NCI-H446 treated with DMSO at 0.1 percent for 48 hours (cell line): Measurements from ENCODE around the gene ZNF217.
"Not testable (repeated sequence)": the region's sequence is repeated elsewhere in the genome, so short reads cannot be mapped to it uniquely, and the experiment has no call there.

ENCODE experiments used
- DNase-seq: peaks from one replicate; lab custom pipeline; 2025; lab: John Stamatoyannopoulos, UW

The ZNF217 gene

GRCh38 chr20:53621482-53622246, 28.0 kb upstream of the ZNF217 start:
- peak; percentile 83 for DNase-seq

DNA sequence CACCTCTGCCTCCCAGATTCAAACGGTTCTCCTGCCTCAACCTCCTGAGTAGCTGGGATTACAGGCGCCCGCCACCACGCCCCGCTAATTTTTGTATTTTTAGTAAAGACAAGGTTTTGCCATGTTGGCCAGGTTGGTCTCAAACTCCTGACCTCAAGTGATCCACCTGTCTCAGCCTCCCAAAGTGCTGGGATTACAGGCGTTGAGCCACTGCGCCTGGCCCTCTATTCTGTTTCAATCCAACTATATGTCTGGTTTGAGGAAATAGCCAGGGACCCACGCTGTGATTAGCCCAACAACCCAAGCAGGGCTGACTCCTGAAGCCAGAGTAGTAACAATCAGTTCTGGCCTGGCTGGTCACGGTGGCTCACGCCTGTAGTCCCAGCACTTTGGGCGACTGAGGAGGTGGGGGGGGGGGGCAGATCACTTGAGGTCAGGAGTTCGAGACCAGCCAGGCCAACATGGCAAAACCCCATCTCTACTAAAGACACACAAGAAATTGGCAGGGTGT, 24.9 kb upstream of the ZNF217 start:
- DNase-seq = not testable (repeated sequence)

GRCh38 chr20:53617791-53618489, 24.3 kb upstream of the ZNF217 start:
- no peak for DNase-seq

GRCh38 chr20:53616489-53616888, 22.9 kb upstream of the ZNF217 start:
- not testable (repeated sequence) for DNase-seq

DNA sequence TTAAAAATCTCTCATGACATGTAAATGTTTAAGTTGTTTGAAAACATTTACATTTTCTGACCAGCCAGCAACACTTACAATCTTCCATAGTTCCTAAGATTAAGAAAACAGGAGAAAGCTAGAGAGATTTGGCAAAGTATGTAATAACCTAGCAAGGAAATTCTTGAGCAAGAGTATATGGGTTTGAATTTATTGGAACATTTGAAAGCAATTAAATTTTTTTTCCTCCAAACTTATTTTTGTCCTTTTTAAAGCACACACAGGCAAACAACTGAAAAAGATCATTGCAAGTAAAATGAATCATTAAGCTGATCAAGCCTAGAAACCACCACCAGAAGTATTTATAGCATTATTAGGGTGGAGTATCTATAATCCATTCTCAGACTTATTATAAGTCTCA, 20.1 kb upstream of the ZNF217 start:
- DNase-seq = no peak

- not testable (repeated sequence) for DNase-seq
Measured at GRCh38 chr20:53612289-53612688, 18.6 kb upstream of the ZNF217 start.

DNA sequence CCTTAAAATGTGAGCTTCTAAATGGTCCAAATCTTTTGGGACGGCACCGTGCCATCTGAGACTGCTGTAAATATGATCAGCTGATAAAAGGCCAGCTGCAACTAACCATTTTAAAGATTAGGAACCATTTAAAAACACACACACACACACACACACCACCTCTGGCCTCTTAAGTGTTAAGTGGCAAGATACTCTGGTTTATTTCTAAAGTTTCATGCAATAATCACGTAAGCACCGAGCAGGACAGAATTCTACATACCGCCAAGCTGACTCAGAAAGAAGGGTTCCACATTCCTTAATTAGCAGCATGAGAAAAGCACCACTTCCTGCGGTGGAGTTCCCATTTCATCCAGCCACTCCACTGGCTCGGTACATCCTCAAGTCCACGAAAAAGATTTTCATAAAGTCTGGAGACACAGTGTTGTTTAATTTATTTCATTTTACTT, 17.8 kb upstream of the ZNF217 start:
- no peak for DNase-seq

- DNase-seq = no peak
Measured at GRCh38 chr20:53609491-53610445, 16.1 kb upstream of the ZNF217 start.

DNA sequence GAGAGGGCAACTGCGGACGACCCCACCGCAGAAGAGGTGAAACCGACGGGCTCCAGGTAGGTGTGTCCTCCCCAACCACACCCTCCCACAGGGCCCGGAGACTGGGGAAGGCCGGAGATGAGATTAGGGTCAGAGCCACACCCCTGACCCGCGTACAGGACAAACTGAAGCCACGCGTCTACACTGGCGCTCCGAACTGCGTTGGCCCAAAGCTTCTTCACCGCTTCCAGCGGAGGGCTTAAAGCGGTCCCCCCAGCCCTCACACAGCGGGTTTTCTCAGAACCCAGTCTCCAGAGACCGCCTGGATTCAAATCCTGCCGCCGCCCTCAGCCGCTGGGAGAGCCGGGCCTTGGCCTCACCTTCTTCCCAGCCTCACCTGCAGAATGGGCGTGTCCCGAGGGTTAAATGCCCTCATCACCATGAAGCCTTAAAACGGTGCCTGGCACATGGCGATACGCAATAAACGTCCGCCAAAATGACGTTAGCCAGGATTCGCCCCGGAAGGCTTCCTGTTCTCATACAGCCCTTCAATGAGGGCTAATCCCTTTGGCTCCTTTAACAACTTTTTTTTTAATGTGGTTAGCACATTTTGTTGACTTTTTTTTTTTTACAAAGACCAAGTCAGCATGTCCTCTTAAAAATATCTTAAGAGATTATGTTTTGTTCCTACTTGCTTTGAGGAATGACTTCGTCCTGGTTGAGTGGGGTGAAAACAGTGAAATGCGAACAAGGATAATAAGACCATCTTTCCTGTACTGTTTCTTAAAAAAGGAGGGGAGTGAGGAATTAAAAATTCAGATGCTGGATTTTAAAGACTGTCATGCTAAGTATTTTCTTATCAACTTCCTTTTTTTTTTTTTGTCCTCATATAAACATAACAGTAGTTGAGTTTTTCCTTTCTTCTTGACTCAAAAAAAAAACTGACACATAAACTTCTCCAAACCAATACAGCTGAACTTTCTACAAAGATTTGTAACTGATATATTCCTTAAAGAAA, 15.1 kb upstream of the ZNF217 start:
- DNase-seq = no peak

GRCh38 chr20:53608071-53608455, 14.4 kb upstream of the ZNF217 start:
- DNase-seq = no peak

DNA sequence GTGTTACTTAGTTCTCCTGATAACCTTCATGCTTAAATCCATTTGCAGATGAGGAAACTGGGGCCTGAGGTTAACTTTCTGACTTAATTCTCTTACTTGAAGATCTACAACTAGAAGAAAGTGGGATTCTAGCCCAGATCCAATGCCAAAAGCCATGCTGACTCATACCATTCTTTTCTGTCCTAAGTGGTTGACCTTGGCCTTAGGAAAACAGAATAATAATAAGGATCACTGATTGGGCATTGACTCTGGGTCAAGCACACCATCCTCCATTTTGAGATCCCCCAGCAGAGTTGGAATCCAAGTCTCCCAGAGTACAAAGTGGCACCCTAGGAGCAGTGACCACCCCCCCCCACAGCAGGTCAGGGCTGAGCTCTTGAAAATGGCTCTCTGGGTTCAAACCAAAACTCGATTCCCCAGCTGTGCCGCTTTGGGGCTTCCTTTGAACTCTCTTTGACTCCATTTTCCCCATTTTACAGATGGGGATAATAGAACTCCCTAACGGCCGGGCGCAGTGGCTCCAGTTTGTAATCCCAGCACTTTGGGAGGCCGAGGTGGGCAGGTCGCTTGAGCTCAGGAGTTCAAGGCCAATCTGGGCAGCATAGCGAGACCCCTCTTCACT, 12.8 kb upstream of the ZNF217 start:
- DNase-seq = no peak

DNA sequence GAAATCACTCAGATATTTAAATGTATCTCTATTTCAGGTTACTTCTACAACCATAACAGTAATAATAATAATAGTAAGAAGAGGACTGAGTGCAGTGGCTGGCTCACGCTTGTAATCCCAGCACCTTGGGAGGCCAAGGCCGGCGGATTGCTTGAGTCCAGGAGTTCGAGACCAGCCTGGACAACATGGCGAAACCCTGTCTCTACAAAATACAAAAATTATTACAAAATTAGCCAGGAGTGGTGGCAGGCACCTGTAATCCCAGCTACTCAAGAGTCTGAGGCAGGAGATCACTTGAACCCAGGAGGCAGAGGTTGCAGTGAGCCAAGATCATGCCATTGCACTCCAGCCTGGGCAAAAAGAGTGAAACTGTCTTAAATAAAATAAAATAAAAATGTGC, 11.8 kb upstream of the ZNF217 start:
- DNase-seq = not testable (repeated sequence)

DNA sequence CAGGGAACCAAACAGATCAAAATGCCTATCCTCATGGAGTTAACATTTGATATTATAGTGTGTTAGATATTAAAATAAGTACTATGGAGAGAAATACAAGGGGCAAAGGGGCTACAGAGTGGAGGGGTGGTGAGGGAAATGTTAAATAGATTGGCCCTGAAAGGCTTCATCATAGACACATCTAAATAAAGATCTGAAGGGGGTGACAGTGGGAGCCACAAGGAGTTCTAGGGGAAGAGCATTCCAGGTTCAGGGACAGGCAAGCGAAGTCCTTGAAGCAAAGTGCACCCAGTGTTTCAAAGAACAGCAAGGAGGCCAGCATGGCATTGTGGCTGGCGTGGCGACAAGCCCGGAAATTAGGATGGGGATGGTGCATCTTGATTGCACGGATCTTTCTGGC, 11.2 kb upstream of the ZNF217 start:
- DNase-seq = not testable (repeated sequence)

DNA sequence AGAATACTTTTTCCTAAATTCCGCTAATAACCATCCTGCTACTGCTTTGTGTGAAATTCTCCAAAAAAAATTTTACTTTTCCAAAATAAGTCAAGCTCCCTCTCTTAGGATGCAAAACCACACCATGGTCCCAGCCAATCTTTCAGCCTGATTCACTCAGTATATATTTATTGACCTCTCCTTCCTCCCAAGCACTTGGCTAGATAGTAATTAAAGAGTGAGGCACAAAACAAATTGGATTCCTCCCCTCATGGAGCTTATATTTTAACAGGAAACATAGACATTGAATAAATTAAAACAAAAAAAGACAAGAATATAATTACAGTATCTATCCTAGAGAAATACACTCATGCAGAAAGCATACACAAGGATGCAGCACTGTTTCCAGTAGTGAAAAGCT, 9.0 kb upstream of the ZNF217 start:
- DNase-seq = no peak

- no peak for DNase-seq
Measured at GRCh38 chr20:53599910-53600632, 6.4 kb upstream of the ZNF217 start.

- peak; percentile 22 for DNase-seq
Measured at GRCh38 chr20:53599378-53599777, 5.7 kb upstream of the ZNF217 start.

GRCh38 chr20:53599044-53599362, 5.4 kb upstream of the ZNF217 start:
- no peak for DNase-seq

- no peak for DNase-seq
Measured at GRCh38 chr20:53598140-53599043, 4.8 kb upstream of the ZNF217 start.
